GM21515 (cell line): ENCODE measurements around the gene CDC45.
A peak's percentile ranks its signal among the peaks of the same experiment; 100 is the strongest.

Experiments used
- ATAC-seq: cut with Tn5 transposase; IDR thresholded peaks from one replicate; pipeline ENCODE4 v1.9.1; 2021; ENCODE audit not compliant: unreplicated experiment

CDC45 gene

GRCh38 chr22:19447330-19448075 is 32.2 kb upstream of the CDC45 start, which contains the start of gene C22orf39:
C22orf39 (minus strand) TSS chr22:19447711; CDS start chr22:19447688, 23 bp downstream.
- peak; percentile 69 for ATAC-seq

- ATAC-seq: peak; percentile 19
These were observed 31.6 kb upstream of the CDC45 start for GRCh38 chr22:19448076-19448607.

- ATAC-seq: no peak
These were observed 30.8 kb upstream of the CDC45 start for GRCh38 chr22:19448739-19449421.

GRCh38 chr22:19449422-19449767 is 30.3 kb upstream of the CDC45 start:
- no peak for ATAC-seq

- ATAC-seq: no peak
These were observed 29.2 kb upstream of the CDC45 start for GRCh38 chr22:19450363-19451175.

- ATAC-seq: no peak
These were observed 28.1 kb upstream of the CDC45 start for GRCh38 chr22:19451570-19451969.

GRCh38 chr22:19453718-19454117 is 26.0 kb upstream of the CDC45 start:
- no peak for ATAC-seq

GRCh38 chr22:19454156-19454555 is 25.6 kb upstream of the CDC45 start:
- ATAC-seq: no peak

- no peak for ATAC-seq
These were observed 24.7 kb upstream of the CDC45 start for GRCh38 chr22:19455033-19455432.

GRCh38 chr22:19455585-19456370 is 23.9 kb upstream of the CDC45 start:
- no peak for ATAC-seq

GRCh38 chr22:19456541-19456940 is 23.2 kb upstream of the CDC45 start:
- ATAC-seq: no peak

GRCh38 chr22:19457828-19458428 is 21.8 kb upstream of the CDC45 start:
- ATAC-seq: no peak

GRCh38 chr22:19460036-19460435 is 19.7 kb upstream of the CDC45 start:
- no peak for ATAC-seq

GRCh38 chr22:19461506-19461905 is 18.2 kb upstream of the CDC45 start:
- ATAC-seq: no peak

- ATAC-seq: no peak
These were observed 16.7 kb upstream of the CDC45 start for GRCh38 chr22:19463008-19463407.

GRCh38 chr22:19463491-19464469 is 15.9 kb upstream of the CDC45 start:
- ATAC-seq: no peak

- no peak for ATAC-seq
These were observed 15.2 kb upstream of the CDC45 start for GRCh38 chr22:19464546-19464945.

GRCh38 chr22:19464975-19465374 is 14.7 kb upstream of the CDC45 start:
- no peak for ATAC-seq

GRCh38 chr22:19466126-19466716 is 13.5 kb upstream of the CDC45 start:
- ATAC-seq: no peak
